GM18505 (cell line): ENCODE measurements around the gene PIM2.

Source experiments
- ATAC-seq: cut with Tn5 transposase; IDR thresholded peaks from one replicate; pipeline ENCODE4 v1.9.1; 2021; ENCODE audit not compliant: unreplicated experiment
- POLR2A ChIP-seq: IDR thresholded peaks from 4 replicates; pipeline ENCODE4 v1.6.1; 2011; ENCODE audit warnings: borderline replicate concordance; ENCODE audit not compliant: insufficient read depth, insufficient read length; ENCODE audit errors: extremely low read depth

The PIM2 gene

GRCh38 chrX:48942895-48943294 lies 24.1 kb upstream of the PIM2 start:
- no peak for ATAC-seq
- no peak for TF ChIP-seq POLR2A

- no peak for TF ChIP-seq POLR2A
Measured at GRCh38 chrX:48940404-48940955, 21.7 kb upstream of the PIM2 start.

GRCh38 chrX:48939524-48940228 lies 20.9 kb upstream of the PIM2 start:
- ATAC-seq: no peak
- TF ChIP-seq POLR2A: peak; percentile 24

More at GRCh38 chrX:48940404-48940955, 21.7 kb upstream of the PIM2 start:
- ATAC-seq: no peak

GRCh38 chrX:48938721-48939425 lies 20.0 kb upstream of the PIM2 start:
- peak; percentile 46 for ATAC-seq
- TF ChIP-seq POLR2A: no peak

GRCh38 chrX:48937054-48937907 lies 18.5 kb upstream of the PIM2 start:
- ATAC-seq: peak; percentile 64
- TF ChIP-seq POLR2A: peak; percentile 36

GRCh38 chrX:48936429-48937053 lies 17.7 kb upstream of the PIM2 start:
- peak; percentile 0 for ATAC-seq
- TF ChIP-seq POLR2A: no peak

- ATAC-seq: no peak
- no peak for TF ChIP-seq POLR2A
Measured at GRCh38 chrX:48935301-48935670, 16.5 kb upstream of the PIM2 start.

GRCh38 chrX:48934581-48935300 lies 15.9 kb upstream of the PIM2 start:
- TF ChIP-seq POLR2A: no peak
- no peak for ATAC-seq

- ATAC-seq: no peak
- no peak for TF ChIP-seq POLR2A
Measured at GRCh38 chrX:48933757-48934156, 14.9 kb upstream of the PIM2 start.

GRCh38 chrX:48927736-48928382 lies 9.0 kb upstream of the PIM2 start:
- ATAC-seq: no peak
- TF ChIP-seq POLR2A: no peak

GRCh38 chrX:48927123-48927522 lies 8.3 kb upstream of the PIM2 start:
- no peak for TF ChIP-seq POLR2A
- ATAC-seq: no peak

GRCh38 chrX:48924270-48924669 lies 5.4 kb upstream of the PIM2 start:
- no peak for ATAC-seq
- no peak for TF ChIP-seq POLR2A

- no peak for TF ChIP-seq POLR2A
- ATAC-seq: no peak
Measured at GRCh38 chrX:48923771-48924170, 4.9 kb upstream of the PIM2 start.

GRCh38 chrX:48920718-48921104 lies 1.9 kb upstream of the PIM2 start:
- TF ChIP-seq POLR2A: no peak
- no peak for ATAC-seq
